ENCODE results near the gene DGKE.

DGKE gene

GRCh38 chr17:56887552-56888467 is 53.9 kb downstream of the DGKE start:
- Histone ChIP-seq H3K79me1 (ENCODE audit: low read length) (no peaks in the 10 kb centered on the region), H3K18ac (ENCODE audit: low read length) (no peak overlapping the region), H3K4me3 (ENCODE audit: low read length) (no peak overlapping the region), H3K27ac (ENCODE audit: low read depth, low read length) (no peak overlapping the region), H3K36me3 (ENCODE audit: control insufficient read depth, insufficient read depth, low read length) (no peaks in the 10 kb centered on the region), H3K79me2 (ENCODE audit: control insufficient read depth, insufficient read depth, low read length) (no peaks in the 10 kb centered on the region), H2BK5ac (ENCODE audit: low read length) (no peak overlapping the region), H3K56ac (ENCODE audit: low read length) (no peak overlapping the region), H3K27me3 (ENCODE audit: insufficient read depth, low read length, poor library complexity) (no peaks in the 10 kb centered on the region), H3K4me1 (ENCODE audit: control insufficient read depth, low read depth, low read length) (no peaks in the 10 kb centered on the region), H4K5ac (ENCODE audit: low read length) (no peak overlapping the region), H3K9ac (ENCODE audit: low read length) (no peak overlapping the region), H4K8ac (ENCODE audit: low read depth, low read length) (no peak overlapping the region), H3K4me2 (ENCODE audit: low read length) (no peak overlapping the region), H2BK15ac (replicated peaks; ENCODE audit: low read depth) (no peak overlapping the region), H3K23ac (ENCODE audit: low read length) (no peak overlapping the region), H2AK5ac (ENCODE audit: low read length) (no peak overlapping the region), H3K4ac (ENCODE audit: low read depth, low read length) (no peak overlapping the region), H2BK120ac (ENCODE audit: low read depth, low read length) (no peak overlapping the region)
- WGBS (ENCODE audit: extremely low coverage, insufficient coverage, low lambda C conversion rate), result no CpG with 5 or more reads among the region's 9 CpGs
- no peak for DNase-seq

GRCh38 chr17:56890390-56890789 is 56.4 kb downstream of the DGKE start:
- H2AK5ac ChIP-seq (ENCODE audit: low read length), result no peak overlapping the region
- no peak overlapping the region for H4K8ac ChIP-seq (ENCODE audit: low read depth, low read length)
- H3K36me3 ChIP-seq (ENCODE audit: control insufficient read depth, insufficient read depth, low read length), result no peaks in the 10 kb centered on the region
- no peak overlapping the region for H3K18ac ChIP-seq (ENCODE audit: low read length)
- DNase-seq, result no peak
- H2BK5ac ChIP-seq (ENCODE audit: low read length), result no peak overlapping the region
- H3K79me1 ChIP-seq (ENCODE audit: low read length), result no peaks in the 10 kb centered on the region
- H3K4ac ChIP-seq (ENCODE audit: low read depth, low read length), result no peak overlapping the region
- H2BK15ac ChIP-seq (replicated peaks; ENCODE audit: low read depth), result no peak overlapping the region
- no peaks in the 10 kb centered on the region for H3K4me1 ChIP-seq (ENCODE audit: control insufficient read depth, low read depth, low read length)
- H3K79me2 ChIP-seq (ENCODE audit: control insufficient read depth, insufficient read depth, low read length), result no peaks in the 10 kb centered on the region
- H3K4me3 ChIP-seq (ENCODE audit: low read length), result no peak overlapping the region
- H3K27me3 ChIP-seq (ENCODE audit: insufficient read depth, low read length, poor library complexity), result no peaks in the 10 kb centered on the region
- no CpG with 5 or more reads among the region's 6 CpGs for WGBS (ENCODE audit: extremely low coverage, insufficient coverage, low lambda C conversion rate)
- no peak overlapping the region for H3K4me2 ChIP-seq (ENCODE audit: low read length)
- no peak overlapping the region for H3K27ac ChIP-seq (ENCODE audit: low read depth, low read length)
- no peak overlapping the region for H3K23ac ChIP-seq (ENCODE audit: low read length)
- no peak overlapping the region for H2BK120ac ChIP-seq (ENCODE audit: low read depth, low read length)
- no peak overlapping the region for H3K9ac ChIP-seq (ENCODE audit: low read length)
- H3K56ac ChIP-seq (ENCODE audit: low read length), result no peak overlapping the region
- H4K5ac ChIP-seq (ENCODE audit: low read length), result no peak overlapping the region

- Histone ChIP-seq H3K27ac (ENCODE audit: low read depth, low read length) (no peak overlapping the region), H3K27me3 (ENCODE audit: insufficient read depth, low read length, poor library complexity) (no peaks in the 10 kb centered on the region)
- no CpG with 5 or more reads among the region's 7 CpGs for WGBS (ENCODE audit: extremely low coverage, insufficient coverage, low lambda C conversion rate)
Measured at GRCh38 chr17:56890906-56891674, 57.1 kb downstream of the DGKE start.

GRCh38 chr17:56891751-56892150 is 57.8 kb downstream of the DGKE start:
- Histone ChIP-seq H3K79me2 (ENCODE audit: control insufficient read depth, insufficient read depth, low read length) (no peaks in the 10 kb centered on the region), H3K23ac (ENCODE audit: low read length) (no peak overlapping the region), H4K5ac (ENCODE audit: low read length) (no peak overlapping the region), H2BK5ac (ENCODE audit: low read length) (no peak overlapping the region), H3K56ac (ENCODE audit: low read length) (no peak overlapping the region), H2BK15ac (replicated peaks; ENCODE audit: low read depth) (no peak overlapping the region), H3K4me1 (ENCODE audit: control insufficient read depth, low read depth, low read length) (no peaks in the 10 kb centered on the region), H3K18ac (ENCODE audit: low read length) (no peak overlapping the region), H3K4me3 (ENCODE audit: low read length) (no peak overlapping the region), H4K8ac (ENCODE audit: low read depth, low read length) (no peak overlapping the region), H3K27me3 (ENCODE audit: insufficient read depth, low read length, poor library complexity) (no peaks in the 10 kb centered on the region), H3K4ac (ENCODE audit: low read depth, low read length) (no peak overlapping the region), H3K27ac (ENCODE audit: low read depth, low read length) (no peak overlapping the region), H3K9ac (ENCODE audit: low read length) (no peak overlapping the region), H2BK120ac (ENCODE audit: low read depth, low read length) (no peak overlapping the region), H3K79me1 (ENCODE audit: low read length) (no peaks in the 10 kb centered on the region), H3K4me2 (ENCODE audit: low read length) (no peak overlapping the region), H3K36me3 (ENCODE audit: control insufficient read depth, insufficient read depth, low read length) (no peaks in the 10 kb centered on the region), H2AK5ac (ENCODE audit: low read length) (no peak overlapping the region)
- DNase-seq, result peak; percentile 47
- no CpG with 5 or more reads among the region's 16 CpGs for WGBS (ENCODE audit: extremely low coverage, insufficient coverage, low lambda C conversion rate)

More at GRCh38 chr17:56890906-56891674, 57.1 kb downstream of the DGKE start:
- H3K79me1 ChIP-seq (ENCODE audit: low read length), result no peaks in the 10 kb centered on the region
- H3K4me2 ChIP-seq (ENCODE audit: low read length), result no peak overlapping the region
- H4K5ac ChIP-seq (ENCODE audit: low read length), result no peak overlapping the region
- no peak for DNase-seq
- H3K9ac ChIP-seq (ENCODE audit: low read length), result no peak overlapping the region
- H3K36me3 ChIP-seq (ENCODE audit: control insufficient read depth, insufficient read depth, low read length), result no peaks in the 10 kb centered on the region
- no peak overlapping the region for H2BK120ac ChIP-seq (ENCODE audit: low read depth, low read length)
- no peak overlapping the region for H3K18ac ChIP-seq (ENCODE audit: low read length)
- H3K4ac ChIP-seq (ENCODE audit: low read depth, low read length), result no peak overlapping the region
- no peak overlapping the region for H3K23ac ChIP-seq (ENCODE audit: low read length)
- H3K4me1 ChIP-seq (ENCODE audit: control insufficient read depth, low read depth, low read length), result no peaks in the 10 kb centered on the region
- no peak overlapping the region for H3K4me3 ChIP-seq (ENCODE audit: low read length)
- no peak overlapping the region for H2AK5ac ChIP-seq (ENCODE audit: low read length)
- no peaks in the 10 kb centered on the region for H3K79me2 ChIP-seq (ENCODE audit: control insufficient read depth, insufficient read depth, low read length)
- no peak overlapping the region for H2BK15ac ChIP-seq (replicated peaks; ENCODE audit: low read depth)
- H3K56ac ChIP-seq (ENCODE audit: low read length), result no peak overlapping the region
- H2BK5ac ChIP-seq (ENCODE audit: low read length), result no peak overlapping the region
- H4K8ac ChIP-seq (ENCODE audit: low read depth, low read length), result no peak overlapping the region

GRCh38 chr17:56892333-56892732 is 58.4 kb downstream of the DGKE start:
- Histone ChIP-seq H3K27me3 (ENCODE audit: insufficient read depth, low read length, poor library complexity) (no peaks in the 10 kb centered on the region), H3K23ac (ENCODE audit: low read length) (no peak overlapping the region), H2BK15ac (replicated peaks; ENCODE audit: low read depth) (no peak overlapping the region), H2BK5ac (ENCODE audit: low read length) (no peak overlapping the region), H3K79me1 (ENCODE audit: low read length) (no peaks in the 10 kb centered on the region), H3K4ac (ENCODE audit: low read depth, low read length) (no peak overlapping the region), H3K9ac (ENCODE audit: low read length) (no peak overlapping the region), H3K27ac (ENCODE audit: low read depth, low read length) (no peak overlapping the region), H2AK5ac (ENCODE audit: low read length) (no peak overlapping the region), H4K5ac (ENCODE audit: low read length) (no peak overlapping the region), H3K4me2 (ENCODE audit: low read length) (no peak overlapping the region), H2BK120ac (ENCODE audit: low read depth, low read length) (no peak overlapping the region), H3K56ac (ENCODE audit: low read length) (no peak overlapping the region), H3K18ac (ENCODE audit: low read length) (no peak overlapping the region), H3K4me3 (ENCODE audit: low read length) (no peak overlapping the region), H3K36me3 (ENCODE audit: control insufficient read depth, insufficient read depth, low read length) (no peaks in the 10 kb centered on the region), H4K8ac (ENCODE audit: low read depth, low read length) (no peak overlapping the region), H3K4me1 (ENCODE audit: control insufficient read depth, low read depth, low read length) (no peaks in the 10 kb centered on the region), H3K79me2 (ENCODE audit: control insufficient read depth, insufficient read depth, low read length) (no peaks in the 10 kb centered on the region)
- WGBS (ENCODE audit: extremely low coverage, insufficient coverage, low lambda C conversion rate), result no CpG with 5 or more reads among the region's 1 CpG
- no peak for DNase-seq
